GM12891 (cell line): ENCODE results near the gene ATP1B1.

Source experiments
- DNase-seq: peaks from one replicate; pipeline ENCODE4 v3.0.0; 2011; ENCODE audit warnings: low spot score; ENCODE audit not compliant: insufficient read length
- FAIRE-seq: peaks from 2 replicates; lab custom pipeline; 2011; peaks lifted over from hg19 to GRCh38; lab: Jason Lieb, UNC
- PAX5 ChIP-seq: IDR thresholded peaks from 2 replicates; pipeline ENCODE4 v1.6.1; 2011; ENCODE audit warnings: low read length, moderate library complexity, mild to moderate bottlenecking; ENCODE audit not compliant: insufficient read depth, severe bottlenecking
- POLR2A ChIP-seq: IDR thresholded peaks from 2 replicates; pipeline ENCODE4 v1.6.1; 2011; ENCODE audit warnings: low read depth, low read length, control low read depth
- POLR2AphosphoS5 ChIP-seq: IDR thresholded peaks from 2 replicates; pipeline ENCODE4 v1.6.1; 2011; ENCODE audit warnings: low read depth, low read length, control low read depth
- POU2F2 ChIP-seq: IDR thresholded peaks from 2 replicates; pipeline ENCODE4 v1.6.1; 2011; ENCODE audit warnings: low read depth, mild to moderate bottlenecking, control low read depth, low read length, moderate library complexity
- SPI1 ChIP-seq: IDR thresholded peaks from 2 replicates; pipeline ENCODE4 v1.6.1; 2011; ENCODE audit warnings: low read depth, low read length, control low read depth
- TAF1 ChIP-seq: IDR thresholded peaks from 2 replicates; pipeline ENCODE4 v1.6.1; 2011; ENCODE audit warnings: low read depth, low read length, control low read depth

Gene ATP1B1

DNA sequence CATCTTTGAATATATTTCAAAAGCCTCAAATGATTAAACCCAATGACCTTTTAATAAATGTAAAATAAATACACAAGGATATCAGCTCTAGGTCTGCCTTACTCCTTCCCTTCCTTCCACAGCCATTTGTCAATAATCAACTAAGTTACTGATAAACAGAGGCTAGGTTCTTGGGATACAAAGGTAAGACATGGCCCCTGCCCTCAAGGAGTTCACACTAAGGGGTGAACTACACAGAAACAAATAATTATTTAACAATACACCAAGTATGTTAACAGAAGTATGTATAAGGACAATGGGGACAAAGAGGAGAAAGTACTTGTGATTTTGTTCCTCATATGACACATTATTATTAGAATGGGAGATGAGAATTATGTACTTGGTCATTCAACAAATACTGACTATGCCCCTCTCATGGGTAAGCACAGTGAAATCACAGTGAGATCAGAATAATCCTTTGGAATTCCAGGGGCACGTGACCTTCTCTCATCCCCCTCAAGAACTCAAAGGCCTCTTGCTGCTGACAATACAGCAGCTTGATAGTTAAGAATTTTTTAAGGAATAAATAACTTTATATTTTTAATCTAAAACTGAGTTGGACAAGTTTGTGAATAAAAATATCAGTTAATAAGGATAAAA is 40.2 kb downstream of the ATP1B1 start:
- FAIRE-seq (no peak), DNase-seq (no peak)
- TF ChIP-seq POLR2AphosphoS5: no peak
- no peak for TF ChIP-seq SPI1
- TF ChIP-seq POU2F2: no peak
- no peak for TF ChIP-seq POLR2A
- TF ChIP-seq TAF1: no peak
- no peak for TF ChIP-seq PAX5

DNA sequence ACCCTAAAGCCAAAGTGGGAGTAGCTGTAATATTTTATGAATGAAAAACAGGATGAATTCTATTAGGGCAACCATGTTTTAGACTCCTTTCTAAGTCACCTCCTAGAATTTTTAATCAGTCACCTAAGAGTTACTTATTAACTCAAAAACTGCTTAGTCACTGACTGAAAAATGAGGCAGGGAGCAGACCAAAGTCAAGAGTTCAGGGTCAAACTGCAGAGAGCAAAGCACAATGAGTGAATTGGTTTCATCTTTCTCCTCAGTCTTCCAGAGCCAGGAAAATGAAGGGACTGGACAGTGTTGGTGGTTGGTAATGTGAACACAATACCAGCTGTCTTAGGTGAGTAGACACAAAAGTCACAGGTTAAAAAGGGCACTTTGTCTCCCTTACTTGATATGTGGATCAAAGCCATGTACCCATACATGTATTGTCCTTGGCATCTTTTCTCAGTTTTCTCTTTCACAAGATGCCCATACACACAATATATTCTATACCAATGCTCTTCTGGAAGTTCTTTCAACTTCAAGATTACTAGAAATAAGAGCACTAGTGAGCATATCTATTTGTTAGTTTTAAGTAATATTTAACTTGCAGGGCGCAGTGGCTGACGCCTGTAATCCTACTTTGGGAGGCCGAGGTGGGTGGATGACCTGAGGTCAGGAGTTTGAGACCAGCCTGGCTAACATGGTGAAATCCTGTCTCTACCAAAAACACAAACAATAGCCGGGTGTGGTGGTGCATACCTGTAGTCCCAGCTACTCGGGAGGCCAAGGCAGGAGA is 42.2 kb downstream of the ATP1B1 start:
- DNase-seq (no peak), FAIRE-seq (no peak)
- no peak for TF ChIP-seq SPI1
- no peak for TF ChIP-seq POLR2A
- TF ChIP-seq TAF1: no peak
- no peak for TF ChIP-seq PAX5
- no peak for TF ChIP-seq POU2F2
- TF ChIP-seq POLR2AphosphoS5: no peak

DNA sequence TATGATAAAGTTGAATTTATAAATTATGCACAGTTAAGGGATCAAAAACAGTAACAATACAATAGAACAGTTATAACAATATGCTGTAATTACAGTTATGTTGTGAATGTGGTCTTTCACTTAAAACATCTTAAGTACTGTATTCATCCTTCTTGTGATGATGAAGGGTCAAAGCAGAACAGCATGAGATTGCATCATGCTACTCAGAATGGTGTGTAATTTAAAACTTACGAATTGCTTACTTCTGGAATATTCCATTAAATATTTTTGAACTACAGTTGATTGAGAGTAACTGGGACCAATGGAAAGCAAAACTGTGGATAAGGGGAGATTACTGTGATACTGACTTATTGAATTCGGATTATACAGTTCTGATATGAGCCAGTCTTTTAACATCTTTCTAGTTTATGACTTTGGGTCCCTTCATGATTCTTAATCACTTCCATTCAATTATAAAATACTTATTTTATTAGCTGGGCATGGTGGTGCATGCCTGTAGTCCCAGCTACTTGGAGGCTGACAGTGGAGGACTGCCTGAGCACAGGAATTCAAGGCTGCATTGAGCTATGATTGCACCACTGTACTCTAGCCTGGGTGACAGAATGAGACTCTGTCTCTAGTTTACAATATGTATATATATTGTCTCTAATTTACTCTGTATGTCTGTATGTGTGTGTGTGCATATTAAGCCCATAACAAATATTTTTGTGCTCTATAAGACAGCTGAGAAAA is 43.2 kb downstream of the ATP1B1 start:
- FAIRE-seq (no peak), DNase-seq (no peak)
- TF ChIP-seq POLR2AphosphoS5: no peak
- no peak for TF ChIP-seq PAX5
- no peak for TF ChIP-seq TAF1
- no peak for TF ChIP-seq POU2F2
- no peak for TF ChIP-seq POLR2A
- TF ChIP-seq SPI1: no peak

DNA sequence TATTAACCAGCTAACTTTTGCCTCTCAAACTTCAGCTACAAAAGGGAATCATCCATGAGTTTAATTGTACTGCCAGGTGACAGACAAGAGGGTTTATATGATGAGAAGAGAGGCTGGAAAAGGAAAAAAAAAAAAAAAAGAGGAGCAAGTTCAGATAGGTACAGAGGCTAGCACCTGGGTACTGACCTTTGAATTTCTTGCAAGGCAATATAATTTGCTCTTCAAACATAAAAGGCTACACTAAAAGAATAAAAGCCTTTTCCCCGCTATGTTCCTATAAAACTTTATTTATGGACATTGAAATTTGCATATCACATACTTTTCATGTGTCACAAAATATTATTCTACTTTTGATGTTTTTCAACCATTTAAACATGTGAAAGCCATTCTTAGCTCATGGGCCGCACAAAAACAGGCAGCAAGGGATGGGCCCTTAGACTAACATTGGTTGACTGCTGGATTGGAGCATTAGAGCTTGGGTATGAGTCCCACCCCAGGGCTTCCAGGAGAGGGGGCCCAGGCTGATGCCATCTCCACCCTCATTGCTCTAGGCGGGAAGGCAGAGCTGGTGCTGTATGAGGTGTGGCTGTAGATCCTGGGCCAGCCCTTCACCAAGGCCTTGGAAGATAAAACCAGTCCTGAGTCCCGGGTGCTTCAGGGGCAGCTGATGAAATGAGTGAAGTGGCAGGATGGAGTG is 44.3 kb downstream of the ATP1B1 start:
- FAIRE-seq: no peak
- DNase-seq: no peak
- TF ChIP-seq POLR2AphosphoS5: no peak
- no peak for TF ChIP-seq SPI1
- no peak for TF ChIP-seq POU2F2
- TF ChIP-seq POLR2A: no peak
- TF ChIP-seq TAF1: no peak

DNA sequence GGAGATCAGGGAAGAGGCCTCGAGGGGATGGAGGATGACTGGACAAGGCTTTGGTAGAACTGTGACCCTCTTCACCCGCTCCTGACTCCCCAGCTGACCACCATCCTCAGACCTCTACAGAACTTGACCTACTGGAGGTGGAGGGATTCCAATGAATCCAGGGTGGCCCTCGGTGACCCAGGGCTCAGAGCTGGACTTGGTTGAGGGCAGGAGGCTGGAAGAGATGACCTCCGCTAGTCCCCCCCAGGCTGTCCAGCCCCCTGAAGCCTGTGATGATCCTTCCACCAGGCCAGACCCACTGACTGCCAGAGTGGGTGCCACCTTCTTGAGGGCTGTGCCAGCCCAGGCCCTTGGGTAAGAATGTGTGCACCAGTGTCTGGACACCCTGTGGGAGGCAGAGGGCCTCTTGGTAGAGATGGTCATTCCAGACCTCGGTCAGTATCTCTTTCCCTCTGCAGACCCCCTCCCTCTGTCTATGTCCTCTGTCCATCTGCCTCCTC is 44.9 kb downstream of the ATP1B1 start:
- DNase-seq (no peak), FAIRE-seq (no peak)
- no peak for TF ChIP-seq POLR2A
- no peak for TF ChIP-seq SPI1
- no peak for TF ChIP-seq POLR2AphosphoS5

DNA sequence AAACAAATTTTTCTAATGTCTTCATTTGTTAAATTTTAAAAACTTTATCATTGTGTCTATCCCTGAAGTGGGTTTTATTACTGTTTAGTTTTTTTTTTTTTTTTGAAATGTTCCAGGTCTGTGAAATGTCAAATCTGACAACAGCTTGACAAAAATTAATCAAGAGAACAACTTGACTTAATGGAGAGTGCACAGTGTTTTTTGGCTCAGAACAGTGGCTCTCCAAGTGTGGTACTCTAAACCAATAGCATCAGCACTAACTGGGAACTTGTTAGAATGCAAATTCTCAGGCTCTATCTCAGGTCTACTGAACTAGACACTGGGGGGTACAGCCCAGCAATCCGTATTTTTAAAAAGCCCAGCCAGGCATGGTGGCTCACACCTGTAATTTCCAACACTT is 49.2 kb downstream of the ATP1B1 start:
- TF ChIP-seq POLR2AphosphoS5: no peak
- no peak for TF ChIP-seq TAF1
- TF ChIP-seq POU2F2: no peak
- TF ChIP-seq POLR2A: no peak
- no peak for TF ChIP-seq PAX5
- no peak for TF ChIP-seq SPI1
- FAIRE-seq: no peak
- DNase-seq: no peak

DNA sequence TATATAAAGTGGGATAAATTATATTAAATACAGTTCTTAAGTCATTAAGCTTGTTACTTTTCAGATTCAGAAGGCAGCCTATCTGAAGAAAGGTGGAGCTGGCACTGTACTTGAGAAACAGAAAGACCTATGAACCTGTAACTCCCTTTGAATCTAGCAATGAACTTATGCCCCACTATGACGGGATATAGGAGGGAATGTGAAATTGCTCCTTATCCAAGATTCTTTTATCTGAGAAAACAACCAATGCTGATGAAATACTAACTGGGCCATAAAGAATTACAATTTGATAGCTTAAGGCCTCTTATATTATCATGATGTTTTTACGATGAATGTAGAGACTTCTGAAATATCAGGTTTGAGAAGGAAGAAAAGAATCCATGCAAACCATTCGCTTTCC is 50.1 kb downstream of the ATP1B1 start:
- no peak for DNase-seq
- TF ChIP-seq TAF1: no peak
- TF ChIP-seq POLR2AphosphoS5: no peak
- TF ChIP-seq SPI1: no peak
- TF ChIP-seq PAX5: no peak
- TF ChIP-seq POU2F2: no peak
- no peak for TF ChIP-seq POLR2A
- no peak for FAIRE-seq

DNA sequence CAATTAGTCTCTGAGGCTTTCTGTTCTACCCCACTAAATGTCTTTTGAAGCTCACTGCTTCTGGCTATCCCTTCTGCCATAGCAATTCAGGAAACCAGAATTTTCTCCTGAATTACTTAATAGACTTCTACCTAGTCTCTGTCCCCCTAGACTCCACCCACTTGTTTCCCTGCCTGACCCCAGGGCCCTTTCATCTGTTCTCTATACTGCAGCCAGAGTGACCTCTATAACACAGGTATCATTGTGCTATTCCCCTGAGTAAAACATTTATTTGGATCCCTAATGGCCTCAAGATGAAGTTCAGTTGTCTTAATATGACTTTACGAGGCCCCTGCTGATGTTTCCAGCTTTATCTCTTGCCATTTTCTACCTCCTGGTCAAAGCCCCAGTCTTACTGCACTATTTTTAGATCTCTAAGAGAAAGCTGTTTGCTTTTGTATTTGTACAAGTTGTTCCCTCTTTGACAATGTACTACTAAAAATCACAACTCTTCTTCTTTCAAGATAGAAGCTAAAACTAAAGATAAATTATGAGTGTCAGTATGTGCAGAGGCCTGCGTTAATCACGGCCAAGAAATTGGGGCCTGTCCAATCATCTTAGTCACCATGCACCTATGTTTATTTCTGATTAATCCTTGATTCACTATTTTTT is 54.5 kb downstream of the ATP1B1 start:
- FAIRE-seq (no peak), DNase-seq (no peak)
- TF ChIP-seq POU2F2 (no peak), POLR2AphosphoS5 (no peak)
